ENCODE data around the gene ITGB7. TPM values are rescaled to one million over a fixed set of nuclear protein-coding genes. Genes with fewer than 3 reads are reported as not detected.
A peak's percentile ranks its signal among the peaks of the same experiment; 100 is the strongest.

Gene ITGB7
- polyA plus RNA-seq, 1 of the 3 experiments (the other 2 are of a cell fraction): 0.25 TPM

DNA sequence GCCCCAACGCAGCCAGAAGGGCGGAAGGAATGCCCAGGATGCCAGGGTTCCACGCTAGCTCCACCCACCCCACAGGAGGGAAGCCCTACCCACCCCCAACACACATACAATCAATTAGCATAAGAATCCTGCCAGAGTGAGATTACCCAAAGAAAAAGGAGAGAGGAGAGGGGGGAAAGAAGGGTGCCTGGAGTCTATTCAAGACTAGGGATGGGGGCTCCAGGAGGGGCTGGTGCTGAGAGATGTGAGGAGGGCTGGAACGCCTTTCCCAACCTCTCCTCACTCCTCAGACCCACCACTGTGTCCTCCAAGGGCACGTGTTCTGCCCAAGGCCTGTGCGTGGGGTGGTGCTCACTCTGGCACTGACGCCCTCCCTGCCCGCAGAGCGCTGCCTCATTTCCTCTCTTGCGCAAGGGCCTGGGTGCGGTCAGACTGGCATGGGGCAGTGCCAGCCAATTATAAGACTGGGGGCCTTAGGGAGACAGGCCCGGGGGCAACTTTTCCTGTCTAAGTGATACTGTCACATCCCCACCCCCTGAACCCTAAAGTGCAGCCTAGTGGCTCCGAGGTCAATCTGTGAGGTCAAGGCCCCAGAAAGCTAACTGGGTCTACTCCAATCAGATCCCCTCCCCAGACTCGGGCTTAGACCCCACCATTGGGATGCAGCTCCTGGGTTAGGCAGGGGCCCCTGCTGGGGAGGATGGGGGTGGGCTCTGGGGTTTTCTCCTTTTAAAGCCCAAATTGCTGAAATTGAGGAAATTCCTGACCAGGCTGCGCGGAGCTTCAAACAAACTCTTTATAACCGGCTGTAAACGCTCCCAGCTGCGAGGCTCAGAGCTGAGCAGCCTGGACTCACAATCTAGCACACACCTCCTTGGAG, 10.2 kb upstream of the ITGB7 start:
- Histone ChIP-seq H2AFZ (ENCODE audit: low read depth) (no peak overlapping the region), H3K27me3 (ENCODE audit: insufficient read depth) (no peaks in the 10 kb centered on the region), H3K36me3 (replicated peaks in 1 of 2; ENCODE audit: control insufficient read depth in 1 of 2, insufficient read depth in 2 of 2, low read length in 1 of 2) (peaks cover 12 to 18% of the 10 kb centered on the region in 2 experiments), H3K9me2 (no peaks in the 10 kb centered on the region), H4K20me1 (ENCODE audit: insufficient read depth) (peaks cover 5% of the 10 kb centered on the region; the same call in 1 of the 2 replicates), H3K27ac (ENCODE audit: low read depth in 2 of 2, low read length in 1 of 2) (no peak overlapping the region), H3K4me3 (ENCODE audit: low read depth in 2 of 2, low read length in 1 of 2) (no peak overlapping the region), H3K9ac (no peak overlapping the region), H3K9me3 (no peaks in the 10 kb centered on the region), H3K4me1 (ENCODE audit: control insufficient read depth in 1 of 2, insufficient read depth in 2 of 2, low read depth in 1 of 2, low read length in 1 of 2) (peaks cover 26 to 28% of the 10 kb centered on the region in 2 experiments), H3K4me2 (peak overlapping the region; percentile 80; the same call in 1 of the 2 replicates), H3K79me2 (ENCODE audit: insufficient read depth) (peaks cover 40% of the 10 kb centered on the region), H3F3A (replicated peaks; ENCODE audit: insufficient read depth) (peaks cover 22% of the 10 kb centered on the region)
- no peak for TF ChIP-seq SIN3A (IDR thresholded peaks at IDR 0.05; ENCODE audit: borderline replicate concordance, low read depth, low read length)
- no peak for TF ChIP-seq FOSL2 (IDR thresholded peaks at IDR 0.05; ENCODE audit: borderline replicate concordance, low read depth)
- no peak for TF ChIP-seq SMC3 (IDR thresholded peaks at IDR 0.05; ENCODE audit: low read depth, low read length)
- no peak for TF ChIP-seq NRF1 (IDR thresholded peaks at IDR 0.05; ENCODE audit: low read depth, low read length)
- TF ChIP-seq, protein P1, sequence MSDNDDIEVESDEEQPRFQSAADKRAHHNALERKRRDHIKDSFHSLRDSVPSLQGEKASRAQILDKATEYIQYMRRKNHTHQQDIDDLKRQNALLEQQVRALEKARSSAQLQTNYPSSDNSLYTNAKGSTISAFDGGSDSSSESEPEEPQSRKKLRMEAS (IDR thresholded peaks at IDR 0.05; ENCODE audit: low read depth): no peak
- TF ChIP-seq, protein P2, sequence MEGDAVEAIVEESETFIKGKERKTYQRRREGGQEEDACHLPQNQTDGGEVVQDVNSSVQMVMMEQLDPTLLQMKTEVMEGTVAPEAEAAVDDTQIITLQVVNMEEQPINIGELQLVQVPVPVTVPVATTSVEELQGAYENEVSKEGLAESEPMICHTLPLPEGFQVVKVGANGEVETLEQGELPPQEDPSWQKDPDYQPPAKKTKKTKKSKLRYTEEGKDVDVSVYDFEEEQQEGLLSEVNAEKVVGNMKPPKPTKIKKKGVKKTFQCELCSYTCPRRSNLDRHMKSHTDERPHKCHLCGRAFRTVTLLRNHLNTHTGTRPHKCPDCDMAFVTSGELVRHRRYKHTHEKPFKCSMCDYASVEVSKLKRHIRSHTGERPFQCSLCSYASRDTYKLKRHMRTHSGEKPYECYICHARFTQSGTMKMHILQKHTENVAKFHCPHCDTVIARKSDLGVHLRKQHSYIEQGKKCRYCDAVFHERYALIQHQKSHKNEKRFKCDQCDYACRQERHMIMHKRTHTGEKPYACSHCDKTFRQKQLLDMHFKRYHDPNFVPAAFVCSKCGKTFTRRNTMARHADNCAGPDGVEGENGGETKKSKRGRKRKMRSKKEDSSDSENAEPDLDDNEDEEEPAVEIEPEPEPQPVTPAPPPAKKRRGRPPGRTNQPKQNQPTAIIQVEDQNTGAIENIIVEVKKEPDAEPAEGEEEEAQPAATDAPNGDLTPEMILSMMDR (IDR thresholded peaks at IDR 0.05): no peak
- no peak for TF ChIP-seq JUND (IDR thresholded peaks at IDR 0.05)
- TF ChIP-seq, protein P3, sequence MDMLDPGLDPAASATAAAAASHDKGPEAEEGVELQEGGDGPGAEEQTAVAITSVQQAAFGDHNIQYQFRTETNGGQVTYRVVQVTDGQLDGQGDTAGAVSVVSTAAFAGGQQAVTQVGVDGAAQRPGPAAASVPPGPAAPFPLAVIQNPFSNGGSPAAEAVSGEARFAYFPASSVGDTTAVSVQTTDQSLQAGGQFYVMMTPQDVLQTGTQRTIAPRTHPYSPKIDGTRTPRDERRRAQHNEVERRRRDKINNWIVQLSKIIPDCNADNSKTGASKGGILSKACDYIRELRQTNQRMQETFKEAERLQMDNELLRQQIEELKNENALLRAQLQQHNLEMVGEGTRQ (IDR thresholded peaks at IDR 0.05; ENCODE audit: borderline replicate concordance, low read depth, low read length): no peak
- TF ChIP-seq EZH2phosphoT487 (IDR thresholded peaks at IDR 0.05; ENCODE audit: borderline replicate concordance, low read depth): no peak
- POLR2A ChIA-PET: no interaction called here
- CTCF ChIA-PET: interaction anchor here (1.4 to 14.8 kb wide), 6 partner anchors 27 to 74 kb away, joined by 4 to 363 read pairs (median 90); partner anchors contain the start of genes ESPL1, MYG1 and PFDN5
- no peak for DNase-seq
- 88% methylated on average over 15 of the region's 19 CpGs for WGBS (ENCODE audit: low lambda C conversion rate)

DNA sequence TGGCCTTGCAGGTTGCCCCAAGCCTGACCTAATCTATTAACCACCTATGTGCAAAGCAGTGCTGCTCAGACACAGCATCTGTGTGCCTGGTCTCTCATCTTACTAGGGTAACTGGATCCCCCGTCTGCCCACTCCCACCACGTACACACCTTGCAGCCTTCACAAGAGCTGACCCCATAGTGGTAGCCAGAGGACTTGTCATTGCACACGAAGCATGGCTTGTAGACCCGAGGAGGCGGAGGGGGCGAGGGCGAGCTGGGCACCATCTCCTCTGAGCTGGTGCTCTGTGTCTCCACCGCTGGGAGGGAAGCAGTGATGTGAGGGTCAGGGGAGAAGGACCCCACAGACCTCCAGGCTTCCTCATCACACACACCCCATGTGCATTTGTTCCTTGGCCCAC, 8.4 kb upstream of the ITGB7 start:
- Histone ChIP-seq H3K9ac (no peak overlapping the region), H3K27me3 (ENCODE audit: insufficient read depth) (no peaks in the 10 kb centered on the region), H3K27ac (ENCODE audit: low read depth in 2 of 2, low read length in 1 of 2) (no peak overlapping the region), H3K36me3 (replicated peaks in 1 of 2; ENCODE audit: control insufficient read depth in 1 of 2, insufficient read depth in 2 of 2, low read length in 1 of 2) (peaks cover 24 to 35% of the 10 kb centered on the region in 2 experiments), H3K79me2 (ENCODE audit: insufficient read depth) (peaks cover 40% of the 10 kb centered on the region), H3K9me3 (no peaks in the 10 kb centered on the region), H4K20me1 (ENCODE audit: insufficient read depth) (peaks cover 5% of the 10 kb centered on the region; the same call in 1 of the 2 replicates), H3K4me2 (no peak overlapping the region), H2AFZ (ENCODE audit: low read depth) (no peak overlapping the region), H3F3A (replicated peaks; ENCODE audit: insufficient read depth) (peaks cover 16% of the 10 kb centered on the region), H3K4me3 (ENCODE audit: low read depth in 2 of 2, low read length in 1 of 2) (no peak overlapping the region), H3K9me2 (no peaks in the 10 kb centered on the region), H3K4me1 (ENCODE audit: control insufficient read depth in 1 of 2, insufficient read depth in 2 of 2, low read depth in 1 of 2, low read length in 1 of 2) (peaks cover 16 to 24% of the 10 kb centered on the region in 2 experiments; a peak in 3 of 4 replicates)
- ChIA-PET CTCF (interaction anchor here (0.9 to 14.8 kb wide), 13 partner anchors 17 to 149 kb away, joined by 4 to 363 read pairs (median 24); partner anchors contain the start of genes AAAS, ESPL1, MYG1 and PFDN5), POLR2A (interaction anchor here (1.3 kb wide), 1 partner anchor 73 kb away, joined by 3 read pairs; no protein-coding TSS in a partner anchor)
- DNase-seq: no peak
- 78% methylated on average over 3 of the region's 8 CpGs for WGBS (ENCODE audit: low lambda C conversion rate)
- TF ChIP-seq RXRA (IDR thresholded peaks at IDR 0.05; ENCODE audit: borderline replicate concordance, low read depth): no peak
- no peak for TF ChIP-seq CHD2 (IDR thresholded peaks at IDR 0.05; ENCODE audit: low read length, partially characterized antibody)
- no peak for TF ChIP-seq YY1 (IDR thresholded peaks at IDR 0.05; ENCODE audit: low read depth)
- TF ChIP-seq, protein P3 (IDR thresholded peaks at IDR 0.05; ENCODE audit: borderline replicate concordance, low read depth, low read length): no peak
- TF ChIP-seq JUND (IDR thresholded peaks at IDR 0.05): no peak
- no peak for TF ChIP-seq GABPA (IDR thresholded peaks at IDR 0.05; ENCODE audit: low read depth)
- TF ChIP-seq EP300 (IDR thresholded peaks at IDR 0.05; ENCODE audit: borderline replicate concordance in 1 of 2, low read depth in 1 of 2, low read length in 1 of 2): no peak
- TF ChIP-seq, protein P4, sequence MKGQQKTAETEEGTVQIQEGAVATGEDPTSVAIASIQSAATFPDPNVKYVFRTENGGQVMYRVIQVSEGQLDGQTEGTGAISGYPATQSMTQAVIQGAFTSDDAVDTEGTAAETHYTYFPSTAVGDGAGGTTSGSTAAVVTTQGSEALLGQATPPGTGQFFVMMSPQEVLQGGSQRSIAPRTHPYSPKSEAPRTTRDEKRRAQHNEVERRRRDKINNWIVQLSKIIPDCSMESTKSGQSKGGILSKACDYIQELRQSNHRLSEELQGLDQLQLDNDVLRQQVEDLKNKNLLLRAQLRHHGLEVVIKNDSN (IDR thresholded peaks at IDR 0.05; ENCODE audit: borderline replicate concordance, low read depth): no peak
- TF ChIP-seq NRF1 (IDR thresholded peaks at IDR 0.05; ENCODE audit: low read depth, low read length): no peak
- no peak for TF ChIP-seq RCOR1 (IDR thresholded peaks at IDR 0.05; ENCODE audit: low read length)
- TF ChIP-seq POLR2AphosphoS5 (IDR thresholded peaks at IDR 0.05; ENCODE audit: low read depth, low read length): no peak
- TF ChIP-seq TAF1 (IDR thresholded peaks at IDR 0.05; ENCODE audit: borderline replicate concordance, low read depth, low read length): no peak
- no peak for TF ChIP-seq TEAD4 (IDR thresholded peaks at IDR 0.05; ENCODE audit: borderline replicate concordance, insufficient read depth)
- TF ChIP-seq NFIC (IDR thresholded peaks at IDR 0.05; ENCODE audit: borderline replicate concordance): no peak
